ENCODE data around the gene UNK.

- TF ChIP-seq EZH2 (IDR thresholded peaks at IDR 0.05; ENCODE audit: low read length, missing control alignments) (no peak), CTCF (conservative IDR thresholded peaks at IDR 0.05 in 1 of 2, IDR thresholded peaks at IDR 0.05 in 1 of 2; ENCODE audit: low read depth in 1 of 2, low read length in 2 of 2) (no peak)
These were observed 40.5 kb downstream of the UNK start for GRCh38 chr17:75825149-75825552.
